Stomach (tissue), 9 donors: ENCODE results near the gene CYP1A2. TPM values are rescaled to one million over a fixed set of nuclear protein-coding genes. Genes with fewer than 3 reads are reported as not detected.

Source experiments
- DNase-seq, 2 donors: peaks; one replicate each; pipeline versions ENCODE4 v3.0.0 to v3.0.0-alpha.2; 2013 to 2019
- H3K27ac ChIP-seq, 5 donors: fragments of 200-600 bp in 4 of 5; sonication (generic) in 4 of 5; one replicate each; pipeline ENCODE4 v1.5.1; 2013 to 2019; ENCODE audit warnings: mild to moderate bottlenecking in 1 of 5, moderate library complexity in 1 of 5
- H3K27me3 ChIP-seq, 3 donors: fragments of 200-600 bp; sonication (generic); one replicate each; pipeline ENCODE4 v1.5.1; 2017 to 2019; ENCODE audit warnings: mixed run types in 1 of 3
- H3K36me3 ChIP-seq, 4 donors: fragments of 200-600 bp; sonication (generic); 1 replicate in 3 of 4; 2 replicates in 1 of 4; pipeline ENCODE4 v1.5.1; 2016 to 2019
- H3K4me1 ChIP-seq, 4 donors: fragments of 200-600 bp; sonication (generic); one replicate each; pipeline ENCODE4 v1.5.1; 2016 to 2019
- H3K4me3 ChIP-seq, 4 donors: fragments of 200-600 bp; sonication (generic) in 3 of 4; one replicate each; pipeline ENCODE4 v1.5.1; 2016 to 2019; ENCODE audit warnings: mild to moderate bottlenecking in 1 of 4
- H3K9me3 ChIP-seq, 4 donors: fragments of 200-600 bp; sonication (generic); one replicate each; pipeline ENCODE4 v1.5.1; 2016 to 2019
- EP300 ChIP-seq: sonication (generic); formaldehyde crosslinking; IDR thresholded peaks from one replicate; pipeline ENCODE4 v1.6.1; 2017; ENCODE audit warnings: antibody characterized with exemption
- POLR2A ChIP-seq, 4 donors: fragments of 450-650 bp; IDR thresholded peaks; one replicate each; pipeline ENCODE4 v1.6.1; 2016; ENCODE audit warnings: antibody characterized with exemption in 4 of 4, control low read depth in 2 of 4, mild to moderate bottlenecking in 1 of 4, moderate library complexity in 1 of 4
- POLR2AphosphoS5 ChIP-seq, 3 donors: sonication (generic); formaldehyde crosslinking; IDR thresholded peaks; one replicate each; pipeline ENCODE4 v1.6.1; 2016; ENCODE audit warnings: antibody characterized with exemption in 3 of 3
- WGBS, 5 donors: extraction: QIAGEN DNeasy Blood & Tissue Kit in 3 of 5; methylation state at CpG; one replicate each; pipeline versions ENCODE4 v1.1.5 to v1.1.7; 2013 to 2018; 5-methylcytosine and 5-hydroxymethylcytosine counted together
- intact Hi-C: fragments of 100-400 bp; cut with DNase I; formaldehyde crosslinking; loops from one replicate; pipeline ENCODE4 v1.15.1; 2023; ENCODE audit warnings: low total_unique reads
- polyA plus RNA-seq, 3 donors: library from polyadenylated mRNA; stranded (reverse); fragments of 200-250 nt; gene quantifications; one replicate each; pipeline ENCODE4 v1.2.3, GENCODE V29; 2013
- small RNA-seq, 4 donors: library from RNA; depleted of rRNA; stranded (forward); fragments of <200 nt; gene quantifications; one replicate each; pipeline ENCODE3, GENCODE V24; 2016
- total RNA-seq, 5 donors: library from RNA; depleted of rRNA; stranded (reverse); fragments of >200 nt; gene quantifications; one replicate each; pipeline versions ENCODE4 v1.1.0 to v1.2.3, GENCODE V29; 2014 to 2016
- TF ChIP-seq, protein P1 (sequence below), 7 experiments: fragments of 450-650 bp in 4 of 7; fragments of 200-600 bp in 3 of 7; sonication (generic) in 3 of 7; IDR thresholded peaks; one replicate each; pipeline ENCODE4 v1.5.1; 2016 to 2019; ENCODE audit warnings: antibody characterized with exemption in 7 of 7, control low read depth in 2 of 7, mild to moderate bottlenecking in 1 of 7
- donor health status: healthy with polysubstance abuse.
- donor health status: Bipolar disorder and iron deficiency.
- donor health status: healthy.

Gene CYP1A2
- total and polyA plus RNA-seq, 8 donors: not detected

DNA sequence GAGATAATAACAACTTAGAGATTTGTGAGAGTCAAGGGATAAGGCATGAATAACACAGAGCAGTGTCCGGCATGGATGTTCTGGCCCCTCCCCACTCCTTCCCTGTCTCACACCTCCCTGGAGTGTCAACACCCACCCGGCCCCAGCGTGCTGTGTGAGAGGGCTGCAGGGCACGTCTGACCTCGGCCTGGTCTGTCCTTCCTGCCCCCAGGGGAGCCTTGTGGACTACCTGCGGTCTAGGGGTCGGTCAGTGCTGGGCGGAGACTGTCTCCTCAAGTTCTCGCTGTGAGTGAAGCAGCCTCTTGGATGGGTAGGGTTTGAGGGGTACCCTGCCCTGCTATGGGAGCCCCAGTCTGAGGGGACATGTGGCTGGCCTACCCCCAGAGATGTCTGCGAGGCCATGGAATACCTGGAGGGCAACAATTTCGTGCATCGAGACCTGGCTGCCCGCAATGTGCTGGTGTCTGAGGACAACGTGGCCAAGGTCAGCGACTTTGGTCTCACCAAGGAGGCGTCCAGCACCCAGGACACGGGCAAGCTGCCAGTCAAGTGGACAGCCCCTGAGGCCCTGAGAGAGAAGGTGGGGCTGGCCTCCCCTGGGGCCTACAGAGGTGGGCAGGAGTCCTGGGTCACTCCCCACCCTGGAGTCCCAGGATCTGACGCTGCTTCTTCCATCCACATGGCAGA, 52.8 kb downstream of the CYP1A2 start:
- H3K4me3 ChIP-seq: no peak overlapping the region
- peaks cover 18 to 44% (median 34%) of the 10 kb centered on the region in 4 donors for H3K4me1 ChIP-seq
- 84 to 89% (median 87%) methylated on average over 11 to 18 of the region's 18 CpGs for WGBS, 5 donors
- intact Hi-C loops: no loop called here
- no peaks in the 10 kb centered on the region for H3K27me3 ChIP-seq
- peaks cover 37 to 75% (median 64%) of the 10 kb centered on the region in 4 donors for H3K36me3 ChIP-seq
- H3K27ac ChIP-seq: no peak overlapping the region
- no peaks in the 10 kb centered on the region for H3K9me3 ChIP-seq
- no peak for DNase-seq
- no peak for TF ChIP-seq EP300
- TF ChIP-seq POLR2A (IDR thresholded peaks at IDR 0.05): no peak
- TF ChIP-seq POLR2AphosphoS5 (IDR thresholded peaks at IDR 0.05): no peak
- TF ChIP-seq, protein P1, sequence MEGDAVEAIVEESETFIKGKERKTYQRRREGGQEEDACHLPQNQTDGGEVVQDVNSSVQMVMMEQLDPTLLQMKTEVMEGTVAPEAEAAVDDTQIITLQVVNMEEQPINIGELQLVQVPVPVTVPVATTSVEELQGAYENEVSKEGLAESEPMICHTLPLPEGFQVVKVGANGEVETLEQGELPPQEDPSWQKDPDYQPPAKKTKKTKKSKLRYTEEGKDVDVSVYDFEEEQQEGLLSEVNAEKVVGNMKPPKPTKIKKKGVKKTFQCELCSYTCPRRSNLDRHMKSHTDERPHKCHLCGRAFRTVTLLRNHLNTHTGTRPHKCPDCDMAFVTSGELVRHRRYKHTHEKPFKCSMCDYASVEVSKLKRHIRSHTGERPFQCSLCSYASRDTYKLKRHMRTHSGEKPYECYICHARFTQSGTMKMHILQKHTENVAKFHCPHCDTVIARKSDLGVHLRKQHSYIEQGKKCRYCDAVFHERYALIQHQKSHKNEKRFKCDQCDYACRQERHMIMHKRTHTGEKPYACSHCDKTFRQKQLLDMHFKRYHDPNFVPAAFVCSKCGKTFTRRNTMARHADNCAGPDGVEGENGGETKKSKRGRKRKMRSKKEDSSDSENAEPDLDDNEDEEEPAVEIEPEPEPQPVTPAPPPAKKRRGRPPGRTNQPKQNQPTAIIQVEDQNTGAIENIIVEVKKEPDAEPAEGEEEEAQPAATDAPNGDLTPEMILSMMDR (IDR thresholded peaks at IDR 0.05): no peak

DNA sequence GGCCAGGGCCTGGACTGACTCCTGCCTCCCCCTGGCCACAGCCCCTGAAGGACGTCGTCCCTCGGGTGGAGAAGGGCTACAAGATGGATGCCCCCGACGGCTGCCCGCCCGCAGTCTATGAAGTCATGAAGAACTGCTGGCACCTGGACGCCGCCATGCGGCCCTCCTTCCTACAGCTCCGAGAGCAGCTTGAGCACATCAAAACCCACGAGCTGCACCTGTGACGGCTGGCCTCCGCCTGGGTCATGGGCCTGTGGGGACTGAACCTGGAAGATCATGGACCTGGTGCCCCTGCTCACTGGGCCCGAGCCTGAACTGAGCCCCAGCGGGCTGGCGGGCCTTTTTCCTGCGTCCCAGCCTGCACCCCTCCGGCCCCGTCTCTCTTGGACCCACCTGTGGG, 53.6 kb downstream of the CYP1A2 start:
- no peak overlapping the region for H3K27ac ChIP-seq
- H3K36me3 ChIP-seq: peaks cover 37 to 75% (median 64%) of the 10 kb centered on the region in 4 donors
- TF ChIP-seq POLR2A (IDR thresholded peaks at IDR 0.05): no peak
- TF ChIP-seq, protein P1 (IDR thresholded peaks at IDR 0.05): no peak
- no peak for TF ChIP-seq EP300
- no peak for TF ChIP-seq POLR2AphosphoS5 (IDR thresholded peaks at IDR 0.05)
- WGBS, 5 donors: 89 to 94% (median 91%) methylated on average over 13 to 20 of the region's 20 CpGs
- H3K4me1 ChIP-seq: peaks cover 18 to 37% (median 34%) of the 10 kb centered on the region in 4 donors
- no peak for DNase-seq
- no peaks in the 10 kb centered on the region for H3K27me3 ChIP-seq
- intact Hi-C loops: no loop called here
- no peaks in the 10 kb centered on the region for H3K9me3 ChIP-seq
- no peak overlapping the region for H3K4me3 ChIP-seq

DNA sequence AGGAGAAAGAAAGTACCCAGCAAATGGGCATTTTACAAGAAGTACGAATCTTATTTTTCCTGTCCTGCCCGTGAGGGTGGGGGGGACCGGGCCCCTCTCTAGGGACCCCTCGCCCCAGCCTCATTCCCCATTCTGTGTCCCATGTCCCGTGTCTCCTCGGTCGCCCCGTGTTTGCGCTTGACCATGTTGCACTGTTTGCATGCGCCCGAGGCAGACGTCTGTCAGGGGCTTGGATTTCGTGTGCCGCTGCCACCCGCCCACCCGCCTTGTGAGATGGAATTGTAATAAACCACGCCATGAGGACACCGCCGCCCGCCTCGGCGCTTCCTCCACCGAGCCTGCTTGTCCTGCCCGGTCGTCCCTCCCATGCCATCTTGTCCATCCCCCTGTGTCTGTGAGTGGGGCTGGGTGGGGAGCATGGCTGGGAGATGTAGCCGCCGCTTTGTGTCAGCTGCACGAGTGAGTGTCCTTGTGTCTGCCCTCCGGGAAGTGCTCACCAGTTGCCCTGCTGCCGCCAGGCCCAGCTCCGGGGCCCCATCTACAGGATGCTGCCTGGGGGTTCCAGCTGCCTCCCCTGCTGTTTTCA, 54.3 kb downstream of the CYP1A2 start:
- H3K27me3 ChIP-seq: no peaks in the 10 kb centered on the region
- no peak overlapping the region for H3K27ac ChIP-seq
- no peak overlapping the region for H3K4me3 ChIP-seq
- peaks cover 37 to 73% (median 64%) of the 10 kb centered on the region in 4 donors for H3K36me3 ChIP-seq
- no peak for TF ChIP-seq EP300
- TF ChIP-seq POLR2AphosphoS5 (IDR thresholded peaks at IDR 0.05): no peak
- TF ChIP-seq POLR2A (IDR thresholded peaks at IDR 0.05): no peak
- TF ChIP-seq, protein P1 (IDR thresholded peaks at IDR 0.05): no peak
- no peaks in the 10 kb centered on the region for H3K9me3 ChIP-seq
- DNase-seq: no peak
- WGBS, 5 donors: 89 to 93% (median 91%) methylated on average over 28 to 31 of the region's 31 CpGs
- intact Hi-C loops: no loop called here
- H3K4me1 ChIP-seq: peaks cover 12 to 31% (median 29%) of the 10 kb centered on the region in 4 donors

DNA sequence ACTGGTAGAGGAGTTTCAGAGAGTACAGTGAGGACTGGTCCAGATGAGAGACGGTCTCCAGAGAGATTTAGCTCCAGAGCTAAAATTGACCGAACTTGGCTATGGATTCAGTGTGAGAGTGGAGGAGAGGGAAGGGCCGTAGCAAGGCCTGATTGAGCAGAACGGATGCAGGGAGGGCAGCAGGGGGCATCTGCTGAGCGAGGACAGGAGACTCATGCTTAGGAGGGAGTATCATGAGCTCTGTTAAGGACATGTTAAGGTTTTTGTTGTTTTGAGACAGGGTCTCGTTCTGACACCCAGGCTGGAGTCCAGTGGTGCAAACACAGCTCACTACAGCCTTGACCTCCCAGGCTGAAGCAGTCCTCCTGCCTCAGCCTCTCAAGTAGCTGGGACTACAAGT, 56.3 kb downstream of the CYP1A2 start:
- Histone ChIP-seq H3K27ac (no peak overlapping the region), H3K4me3 (no peak overlapping the region), H3K36me3 (peaks cover 32 to 53% (median 46%) of the 10 kb centered on the region in 4 donors), H3K27me3 (no peaks in the 10 kb centered on the region), H3K9me3 (no peaks in the 10 kb centered on the region), H3K4me1 (peaks cover 2 to 18% (median 11%) of the 10 kb centered on the region in 4 donors)
- 71 to 81% (median 75%) methylated on average over 6 of the region's 6 CpGs for WGBS, 5 donors
- no peak for DNase-seq
- intact Hi-C loops: no loop called here
- no peak for TF ChIP-seq EP300
- TF ChIP-seq POLR2AphosphoS5 (IDR thresholded peaks at IDR 0.05): no peak
- TF ChIP-seq, protein P1 (IDR thresholded peaks at IDR 0.05): no peak
- no peak for TF ChIP-seq POLR2A (IDR thresholded peaks at IDR 0.05)

Small RNA genes lying within 50 kb of the gene (small RNA-seq; reads per million reads assigned to genes)
- 0 reads per million in 4 donors for gene MIR4513

Other genes with a start within 250 kb of the CYP1A2 start
- 10 to 100 TPM in 1 of 5 donors, 1 to 10 TPM in 4; 2.9 to 25.2 (median 6.2) TPM for gene ARID3B, start 207.6 kb upstream of the CYP1A2 start, total RNA-seq
- gene ARID3B, start 207.6 kb upstream of the CYP1A2 start, polyA plus RNA-seq: 1 to 10 TPM; 2.2 to 4.6 (median 3.8) TPM
- 100 to 1,000 TPM in 4 of 5 donors, 10 to 100 TPM in 1; 50.1 to 226 (median 120) TPM for gene CLK3, start 133.0 kb upstream of the CYP1A2 start, total RNA-seq
- 10 to 100 TPM; 47.6 to 71.5 (median 57.1) TPM for gene CLK3, start 133.0 kb upstream of the CYP1A2 start, polyA plus RNA-seq
- 10 to 100 TPM; 12.1 to 42.6 (median 17.4) TPM for gene EDC3, start 52.8 kb upstream of the CYP1A2 start, total RNA-seq
- gene EDC3, start 52.8 kb upstream of the CYP1A2 start, polyA plus RNA-seq: 10 to 100 TPM in 2 of 3 donors, 1 to 10 TPM in 1; 8.8 to 10.5 (median 10.2) TPM
- gene CYP1A1, start 23.3 kb upstream of the CYP1A2 start, total RNA-seq: under 1 TPM in 3 of 5 donors, not detected in 2; 0.37 to 0.58 (median 0.43) TPM
- gene CYP1A1, start 23.3 kb upstream of the CYP1A2 start, polyA plus RNA-seq: under 1 TPM in 1 of 3 donors, not detected in 2; 0.20 TPM
- gene CSK, start 33.2 kb downstream of the CYP1A2 start, total RNA-seq: 10 to 100 TPM; 15.2 to 61.0 (median 20.7) TPM
- 10 to 100 TPM; 21.8 to 33.4 (median 26.2) TPM for gene CSK, start 33.2 kb downstream of the CYP1A2 start, polyA plus RNA-seq
- gene LMAN1L, start 64.0 kb downstream of the CYP1A2 start, total RNA-seq: 10 to 100 TPM in 1 of 5 donors, 1 to 10 TPM in 1, not detected in 3; 5.9 to 83.5 TPM
- not detected for gene LMAN1L, start 64.0 kb downstream of the CYP1A2 start, polyA plus RNA-seq
- gene CPLX3, start 77.8 kb downstream of the CYP1A2 start, total RNA-seq: 10 to 100 TPM in 2 of 5 donors, not detected in 3; 37.5 to 57.8 TPM
- gene CPLX3, start 77.8 kb downstream of the CYP1A2 start, polyA plus RNA-seq: 1 to 10 TPM in 1 of 3 donors, under 1 TPM in 1, not detected in 1; 0.61 to 1.4 TPM
- gene ULK3, start 94.3 kb downstream of the CYP1A2 start, total RNA-seq: 100 to 1,000 TPM in 2 of 5 donors, 10 to 100 TPM in 3; 25.0 to 251 (median 50.7) TPM
- gene ULK3, start 94.3 kb downstream of the CYP1A2 start, polyA plus RNA-seq: 10 to 100 TPM; 19.4 to 42.4 (median 24.0) TPM
- gene SCAMP2, start 124.5 kb downstream of the CYP1A2 start, total RNA-seq: 100 to 1,000 TPM in 2 of 5 donors, 10 to 100 TPM in 3; 30.3 to 134 (median 45.5) TPM
- 10 to 100 TPM; 16.8 to 46.0 (median 20.3) TPM for gene SCAMP2, start 124.5 kb downstream of the CYP1A2 start, polyA plus RNA-seq
- gene MPI, start 141.2 kb downstream of the CYP1A2 start, total RNA-seq: 10 to 100 TPM; 17.0 to 35.7 (median 20.4) TPM
- 10 to 100 TPM; 18.4 to 20.7 (median 20.3) TPM for gene MPI, start 141.2 kb downstream of the CYP1A2 start, polyA plus RNA-seq
- gene FAM219B, start 158.0 kb downstream of the CYP1A2 start, total RNA-seq: 10 to 100 TPM; 12.3 to 85.3 (median 49.5) TPM
- 10 to 100 TPM; 16.9 to 35.2 (median 28.9) TPM for gene FAM219B, start 158.0 kb downstream of the CYP1A2 start, polyA plus RNA-seq
- 100 to 1,000 TPM in 2 of 5 donors, 10 to 100 TPM in 3; 44.0 to 156 (median 61.1) TPM for gene COX5A, start 189.2 kb downstream of the CYP1A2 start, total RNA-seq
- 100 to 1,000 TPM; 298 to 516 (median 464) TPM for gene COX5A, start 189.2 kb downstream of the CYP1A2 start, polyA plus RNA-seq
- gene RPP25, start 207.9 kb downstream of the CYP1A2 start, total RNA-seq: 10 to 100 TPM in 1 of 5 donors, 1 to 10 TPM in 4; 2.8 to 59.4 (median 7.6) TPM
- 10 to 100 TPM in 1 of 3 donors, 1 to 10 TPM in 2; 8.7 to 10.1 (median 9.3) TPM for gene RPP25, start 207.9 kb downstream of the CYP1A2 start, polyA plus RNA-seq
- gene SCAMP5, start 246.7 kb downstream of the CYP1A2 start, total RNA-seq: 10 to 100 TPM in 3 of 5 donors, 1 to 10 TPM in 2; 1.8 to 70.1 (median 13.4) TPM
- 10 to 100 TPM in 2 of 3 donors, 1 to 10 TPM in 1; 8.8 to 12.7 (median 12.4) TPM for gene SCAMP5, start 246.7 kb downstream of the CYP1A2 start, polyA plus RNA-seq